ENCODE measurements around the gene APBA2. TPM values are rescaled to one million over a fixed set of nuclear protein-coding genes. Genes with fewer than 3 reads are reported as not detected.

APBA2 gene
- total and polyA plus RNA-seq, 3 donors from 2014 or later, result 18.5 to 37.7 (median 29.5) TPM

GRCh38 chr15:29139540-29140459, 254.0 kb downstream of the APBA2 start:
- Histone ChIP-seq H3K36me3 (ENCODE audit: low read depth, missing control alignments) (no peaks in the 10 kb centered on the region), H3K27me3 (no peaks in the 10 kb centered on the region), H3K4me1 (peaks cover 4% of the 10 kb centered on the region), H3K27ac (no peak overlapping the region), H3K9me3 (no peaks in the 10 kb centered on the region), H3K4me3 (no peak overlapping the region)
- WGBS, 2 donors, result 25 to 27% methylated on average over 17 to 31 of the region's 31 CpGs
- peak; percentile 60 for DNase-seq
- no peak for TF ChIP-seq POLR2A (IDR thresholded peaks at IDR 0.05)
- peak; percentile 9 to 65 (median 59) for TF ChIP-seq CTCF (IDR thresholded peaks at IDR 0.05)
- intact Hi-C loops (cut with DNase I; ENCODE audit: low total_unique reads), result no loop called here

GRCh38 chr15:29140475-29141307, 254.9 kb downstream of the APBA2 start:
- Histone ChIP-seq H3K4me1 (peaks cover 4% of the 10 kb centered on the region), H3K9me3 (no peaks in the 10 kb centered on the region), H3K27ac (no peak overlapping the region), H3K27me3 (no peaks in the 10 kb centered on the region), H3K36me3 (ENCODE audit: low read depth, missing control alignments) (no peaks in the 10 kb centered on the region), H3K4me3 (no peak overlapping the region)
- 63 to 86% methylated on average over 9 to 15 of the region's 15 CpGs for WGBS, 2 donors
- TF ChIP-seq CTCF (IDR thresholded peaks at IDR 0.05), result no peak
- TF ChIP-seq POLR2A (IDR thresholded peaks at IDR 0.05), result no peak
- intact Hi-C loops (cut with DNase I; ENCODE audit: low total_unique reads), result no loop called here
- DNase-seq, result no peak

GRCh38 chr15:29141308-29142128, 255.7 kb downstream of the APBA2 start:
- WGBS, 2 donors, result 69 to 77% methylated on average over 7 to 12 of the region's 12 CpGs
- DNase-seq, result peak; percentile 11
- Histone ChIP-seq H3K36me3 (ENCODE audit: low read depth, missing control alignments) (no peaks in the 10 kb centered on the region), H3K27ac (no peak overlapping the region), H3K27me3 (no peaks in the 10 kb centered on the region), H3K9me3 (no peaks in the 10 kb centered on the region), H3K4me1 (peaks cover 4% of the 10 kb centered on the region), H3K4me3 (no peak overlapping the region)
- TF ChIP-seq CTCF (IDR thresholded peaks at IDR 0.05) (no peak), POLR2A (IDR thresholded peaks at IDR 0.05) (no peak)
- intact Hi-C loops (cut with DNase I; ENCODE audit: low total_unique reads), result no loop called here

- 82 to 85% methylated on average over 6 to 8 of the region's 8 CpGs for WGBS, 2 donors
- Histone ChIP-seq H3K4me1 (peaks cover 4% of the 10 kb centered on the region), H3K36me3 (ENCODE audit: low read depth, missing control alignments) (no peaks in the 10 kb centered on the region), H3K9me3 (no peaks in the 10 kb centered on the region), H3K4me3 (no peak overlapping the region), H3K27ac (no peak overlapping the region), H3K27me3 (no peaks in the 10 kb centered on the region)
- DNase-seq, result no peak
- intact Hi-C loops (cut with DNase I; ENCODE audit: low total_unique reads), result no loop called here
- TF ChIP-seq POLR2A (IDR thresholded peaks at IDR 0.05) (no peak), CTCF (IDR thresholded peaks at IDR 0.05) (no peak)
These were observed 256.5 kb downstream of the APBA2 start for GRCh38 chr15:29142129-29142747.
